BLaER1 (cell line): ENCODE measurements around the gene KNCN.

ENCODE experiments used
- H3K27ac ChIP-seq: shearing (Covaris generic); formaldehyde crosslinking; 2 replicates; pipeline ENCODE4 v1.8.1; 2022
- H3K27me3 ChIP-seq: shearing (Covaris generic); formaldehyde crosslinking; 2 replicates; pipeline ENCODE4 v1.8.1; 2022
- H3K36me3 ChIP-seq: shearing (Covaris generic); formaldehyde crosslinking; 2 replicates; pipeline ENCODE4 v1.8.1; 2022
- H3K4me1 ChIP-seq: shearing (Covaris generic); formaldehyde crosslinking; 2 replicates; pipeline ENCODE4 v1.8.1; 2022
- H3K4me2 ChIP-seq: shearing (Covaris generic); formaldehyde crosslinking; 2 replicates; pipeline ENCODE4 v1.8.1; 2022
- H3K4me3 ChIP-seq: shearing (Covaris generic); formaldehyde crosslinking; 2 replicates; pipeline ENCODE4 v1.8.1; 2022
- H3K9ac ChIP-seq: shearing (Covaris generic); formaldehyde crosslinking; 2 replicates; pipeline ENCODE4 v1.8.1; 2022
- H3K9me3 ChIP-seq: shearing (Covaris generic); formaldehyde crosslinking; 2 replicates; pipeline ENCODE4 v1.8.1; 2022
- H4K20me1 ChIP-seq: shearing (Covaris generic); formaldehyde crosslinking; 2 replicates; pipeline ENCODE4 v1.8.1; 2022
- Cebpa-rat ChIP-seq: shearing (Covaris generic); IDR thresholded peaks from 2 replicates; pipeline ENCODE4 v1.8.1; 2022

KNCN gene

DNA sequence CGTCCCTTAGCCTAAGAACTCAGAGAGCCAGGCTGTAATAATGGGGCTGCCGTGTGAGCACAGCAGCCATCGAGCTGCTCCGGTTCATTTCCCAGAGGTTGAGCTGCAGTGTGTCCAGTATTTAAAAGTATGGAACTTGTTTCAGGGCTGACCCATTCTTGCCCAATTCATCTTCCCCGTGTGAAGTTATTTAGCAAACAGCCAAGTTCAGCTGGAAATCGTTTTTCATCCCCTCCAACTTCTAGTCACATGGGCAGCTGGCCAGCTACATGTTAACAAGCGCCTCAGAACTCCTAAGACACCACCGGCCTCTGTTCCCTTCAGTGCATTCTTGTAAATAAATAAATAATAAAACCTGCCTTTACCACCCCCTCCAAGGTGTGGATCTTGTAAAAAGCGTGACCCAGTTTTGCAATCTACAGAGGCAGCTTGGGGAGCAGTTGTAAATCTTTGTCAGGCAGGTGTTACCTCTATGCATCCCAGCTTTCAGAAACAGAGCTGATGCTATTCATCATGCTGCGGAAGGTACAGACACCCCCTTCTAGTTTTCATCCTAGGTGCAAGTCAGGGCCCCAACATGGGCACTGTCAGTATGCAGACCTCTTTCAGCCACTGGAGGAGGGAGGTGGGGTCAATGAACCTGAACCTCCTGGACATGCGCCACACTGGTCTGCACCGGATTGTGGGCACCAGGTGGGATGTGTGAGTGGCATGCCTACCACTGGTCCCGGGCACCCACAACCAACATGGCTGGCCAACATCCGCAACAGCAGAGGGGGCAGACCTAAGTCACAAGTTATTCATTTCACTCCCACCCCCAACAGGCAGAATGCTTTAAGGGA, 18.7 kb upstream of the KNCN start:
- Histone ChIP-seq H3K27ac (no peak overlapping the region), H3K27me3 (no peaks in the 10 kb centered on the region), H3K4me3 (no peak overlapping the region), H3K9ac (no peak overlapping the region), H3K9me3 (no peaks in the 10 kb centered on the region), H3K4me2 (no peak overlapping the region), H3K36me3 (peaks cover 47% of the 10 kb centered on the region), H4K20me1 (no peaks in the 10 kb centered on the region), H3K4me1 (no peaks in the 10 kb centered on the region)
- no peak for TF ChIP-seq Cebpa-rat

- Histone ChIP-seq H3K27me3 (no peaks in the 10 kb centered on the region), H3K9me3 (no peaks in the 10 kb centered on the region), H3K36me3 (peaks cover 47% of the 10 kb centered on the region), H3K9ac (no peak overlapping the region), H4K20me1 (no peaks in the 10 kb centered on the region), H3K4me1 (no peaks in the 10 kb centered on the region), H3K27ac (no peak overlapping the region), H3K4me2 (no peak overlapping the region), H3K4me3 (no peak overlapping the region)
- TF ChIP-seq Cebpa-rat = no peak
Measured at GRCh38 chr1:46569116-46569515, 17.7 kb upstream of the KNCN start.

DNA sequence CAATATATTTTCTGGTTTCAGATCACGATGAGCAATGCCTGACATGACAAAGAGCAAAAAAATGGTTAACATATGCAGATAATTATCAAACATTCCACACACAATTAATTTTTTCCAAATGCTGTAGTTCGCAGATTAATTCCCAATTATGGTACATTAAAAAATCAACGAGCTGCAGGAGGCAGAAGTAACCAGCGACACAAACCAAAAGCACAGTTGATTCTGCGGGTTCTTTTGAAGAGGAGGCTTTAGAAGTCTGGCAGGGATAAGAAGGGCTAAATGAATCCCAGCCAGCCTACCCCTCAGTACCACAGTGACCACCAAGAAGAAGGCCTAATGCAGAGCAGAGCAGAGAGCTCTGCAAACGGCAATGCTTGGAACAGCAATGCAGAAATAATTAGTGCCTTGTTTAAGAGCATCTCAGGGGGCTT, 17.0 kb upstream of the KNCN start:
- Histone ChIP-seq H3K4me3 (no peak overlapping the region), H3K4me1 (no peaks in the 10 kb centered on the region), H3K9ac (no peak overlapping the region), H3K4me2 (no peak overlapping the region), H3K36me3 (peaks cover 42% of the 10 kb centered on the region), H4K20me1 (no peaks in the 10 kb centered on the region), H3K27me3 (no peaks in the 10 kb centered on the region), H3K9me3 (no peaks in the 10 kb centered on the region), H3K27ac (no peak overlapping the region)
- TF ChIP-seq Cebpa-rat = no peak

DNA sequence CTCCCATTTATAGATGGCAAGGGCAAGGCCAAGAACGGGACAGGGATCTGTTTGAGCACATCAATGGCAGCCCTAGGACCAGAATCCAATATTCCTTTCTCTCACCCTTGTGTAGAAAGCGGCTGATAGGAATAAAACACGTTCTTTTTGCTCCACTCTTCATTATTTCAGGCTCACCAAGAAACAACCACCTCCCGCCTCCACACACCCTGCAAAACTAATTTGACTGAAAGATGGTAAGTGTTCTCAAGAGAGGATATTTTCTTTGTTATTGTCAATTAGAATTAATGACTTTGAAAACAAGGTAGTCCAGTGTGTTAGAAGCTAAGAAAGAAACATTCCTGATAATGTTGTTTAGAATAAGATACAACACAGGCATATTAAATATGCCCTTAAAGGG, 11.9 kb upstream of the KNCN start:
- H3K27me3 ChIP-seq = no peaks in the 10 kb centered on the region
- peaks cover 69% of the 10 kb centered on the region for H3K36me3 ChIP-seq
- no peaks in the 10 kb centered on the region for H3K4me1 ChIP-seq
- no peak overlapping the region for H3K9ac ChIP-seq
- no peak overlapping the region for H3K4me2 ChIP-seq
- no peaks in the 10 kb centered on the region for H4K20me1 ChIP-seq
- H3K9me3 ChIP-seq = no peaks in the 10 kb centered on the region
- no peak overlapping the region for H3K4me3 ChIP-seq
- TF ChIP-seq Cebpa-rat = no peak
- no peak overlapping the region for H3K27ac ChIP-seq

DNA sequence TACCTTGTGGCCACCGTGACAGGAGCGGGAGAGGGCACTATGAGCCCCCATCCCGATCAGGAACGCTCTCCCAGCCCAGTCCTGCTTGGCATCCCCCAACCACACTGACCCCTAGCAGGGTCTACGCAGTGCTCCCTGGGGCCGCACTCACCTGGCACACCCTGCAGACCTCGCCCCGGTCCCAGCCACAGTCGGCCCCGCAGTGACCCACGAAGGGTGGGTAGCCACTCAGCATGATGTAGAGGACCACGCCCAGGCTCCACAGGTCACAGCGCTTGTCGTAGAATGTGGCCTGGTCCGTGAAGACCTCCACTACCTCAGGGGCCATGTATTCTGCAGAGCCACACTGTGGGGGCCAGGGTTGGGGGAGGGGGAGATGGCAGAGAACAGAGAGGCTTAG, 11.1 kb upstream of the KNCN start:
- no peak for TF ChIP-seq Cebpa-rat
- H3K4me1 ChIP-seq = no peaks in the 10 kb centered on the region
- no peak overlapping the region for H3K4me2 ChIP-seq
- no peak overlapping the region for H3K27ac ChIP-seq
- H3K4me3 ChIP-seq = no peak overlapping the region
- no peak overlapping the region for H3K9ac ChIP-seq
- no peaks in the 10 kb centered on the region for H4K20me1 ChIP-seq
- no peaks in the 10 kb centered on the region for H3K27me3 ChIP-seq
- peaks cover 67% of the 10 kb centered on the region for H3K36me3 ChIP-seq
- no peaks in the 10 kb centered on the region for H3K9me3 ChIP-seq

DNA sequence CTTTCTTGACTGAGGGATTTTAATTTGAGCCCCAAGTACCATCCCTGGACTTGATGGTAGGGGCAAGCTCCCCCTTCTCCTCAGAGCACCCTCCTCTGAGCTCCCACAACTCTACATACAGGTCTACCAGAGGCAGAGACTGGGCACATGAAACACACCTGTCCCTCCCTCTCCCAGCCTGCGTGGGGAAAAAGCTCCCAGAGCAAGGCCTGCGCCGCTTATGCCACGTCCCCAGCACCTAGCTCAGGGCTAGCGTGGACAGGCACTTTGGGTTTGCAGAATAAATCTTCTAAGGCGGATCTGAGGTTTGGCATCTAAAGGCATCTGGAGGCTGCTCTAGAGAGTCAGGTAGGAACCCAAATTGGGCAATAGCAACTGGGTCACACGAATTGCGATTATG, 7.5 kb upstream of the KNCN start:
- no peak overlapping the region for H3K9ac ChIP-seq
- no peak for TF ChIP-seq Cebpa-rat
- no peak overlapping the region for H3K4me3 ChIP-seq
- no peaks in the 10 kb centered on the region for H4K20me1 ChIP-seq
- no peaks in the 10 kb centered on the region for H3K27me3 ChIP-seq
- no peaks in the 10 kb centered on the region for H3K9me3 ChIP-seq
- no peaks in the 10 kb centered on the region for H3K4me1 ChIP-seq
- H3K27ac ChIP-seq = no peak overlapping the region
- H3K36me3 ChIP-seq = peaks cover 53% of the 10 kb centered on the region
- H3K4me2 ChIP-seq = no peak overlapping the region

DNA sequence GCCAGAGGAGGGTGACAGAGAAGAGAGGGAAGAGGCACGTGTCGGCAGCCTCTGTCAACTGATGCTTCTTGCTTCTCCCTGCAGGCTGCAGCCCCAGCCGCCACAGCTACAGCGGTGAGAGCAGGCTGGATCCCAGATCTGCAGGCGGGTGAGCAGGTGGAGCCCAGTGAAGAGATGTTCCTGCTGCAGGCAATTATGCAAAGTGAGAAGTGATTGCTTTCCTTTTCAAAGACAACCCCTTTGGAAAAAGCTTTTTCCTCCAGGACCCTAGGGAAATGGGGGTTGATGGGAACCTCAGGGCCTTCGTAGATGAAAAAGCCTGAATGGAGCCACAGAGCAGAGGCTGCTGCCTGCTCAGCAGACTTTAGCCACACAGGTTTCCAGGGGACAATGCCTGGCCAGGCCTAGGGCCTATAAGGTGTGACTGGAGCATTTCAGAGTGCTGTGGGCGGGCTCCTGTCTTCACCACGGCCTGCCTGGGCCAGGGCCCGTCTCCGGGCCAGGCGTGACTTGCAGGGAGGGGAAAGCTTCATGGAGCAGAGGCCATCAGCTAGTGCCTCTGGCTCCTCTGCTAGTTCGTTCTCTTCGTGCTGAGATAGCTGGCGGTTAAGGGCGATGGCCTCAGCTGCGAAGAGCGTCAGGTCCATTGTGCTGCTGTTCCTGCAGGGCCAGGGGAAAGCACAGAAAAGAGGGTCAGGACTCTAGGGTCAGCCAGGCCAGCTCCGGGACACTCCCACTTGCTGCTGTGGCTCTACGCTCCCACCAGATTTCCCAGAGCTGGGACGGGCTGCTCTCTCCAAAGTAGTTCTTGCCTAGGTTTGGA, 6.9 kb upstream of the KNCN start:
- Histone ChIP-seq H3K4me2 (no peak overlapping the region), H3K9me3 (no peaks in the 10 kb centered on the region), H3K27ac (no peak overlapping the region), H3K4me1 (no peaks in the 10 kb centered on the region), H4K20me1 (no peaks in the 10 kb centered on the region), H3K9ac (no peak overlapping the region), H3K27me3 (no peaks in the 10 kb centered on the region), H3K36me3 (peaks cover 51% of the 10 kb centered on the region), H3K4me3 (no peak overlapping the region)
- no peak for TF ChIP-seq Cebpa-rat

DNA sequence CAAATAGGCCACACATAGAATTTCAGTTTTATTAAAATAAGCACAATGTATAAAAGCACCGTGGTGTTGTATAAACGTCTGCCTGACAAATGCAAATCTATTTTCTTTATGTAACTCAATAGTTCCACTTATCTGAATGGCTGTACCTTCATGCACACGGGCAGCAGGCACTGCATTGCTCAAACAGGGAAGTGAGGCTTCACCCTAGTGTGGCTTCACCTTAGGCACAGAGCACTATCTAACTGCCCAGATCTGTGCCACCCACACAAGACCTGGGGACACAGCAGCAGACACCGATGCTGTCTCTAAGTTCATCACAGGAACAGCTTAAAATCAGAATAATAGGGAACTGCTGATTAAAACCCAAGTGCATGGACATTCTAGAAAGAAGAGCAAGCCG, 6.0 kb upstream of the KNCN start:
- H3K9me3 ChIP-seq = no peaks in the 10 kb centered on the region
- H3K9ac ChIP-seq = no peak overlapping the region
- no peaks in the 10 kb centered on the region for H3K27me3 ChIP-seq
- H3K4me1 ChIP-seq = no peaks in the 10 kb centered on the region
- H3K36me3 ChIP-seq = peaks cover 42% of the 10 kb centered on the region
- no peaks in the 10 kb centered on the region for H4K20me1 ChIP-seq
- H3K4me2 ChIP-seq = no peak overlapping the region
- TF ChIP-seq Cebpa-rat = no peak
- H3K27ac ChIP-seq = no peak overlapping the region
- no peak overlapping the region for H3K4me3 ChIP-seq

GRCh38 chr1:46556822-46557221, 5.4 kb upstream of the KNCN start:
- H3K4me1 ChIP-seq = no peaks in the 10 kb centered on the region

More at GRCh38 chr1:46556822-46557221, 5.4 kb upstream of the KNCN start:
- Histone ChIP-seq H3K4me3 (no peak overlapping the region), H3K4me2 (no peak overlapping the region), H3K9ac (no peak overlapping the region), H3K27me3 (no peaks in the 10 kb centered on the region), H3K36me3 (peaks cover 39% of the 10 kb centered on the region), H3K27ac (no peak overlapping the region), H3K9me3 (no peaks in the 10 kb centered on the region), H4K20me1 (no peaks in the 10 kb centered on the region)
- no peak for TF ChIP-seq Cebpa-rat
